GM18907 (cell line): ENCODE data around the gene FAM3A.
"Not testable (repeated sequence)": the region's sequence is repeated elsewhere in the genome, so short reads cannot be mapped to it uniquely, and the experiment has no call there.

Source experiments
- ATAC-seq: cut with Tn5 transposase; IDR thresholded peaks from one replicate; pipeline ENCODE4 v1.9.1; 2021; ENCODE audit warnings: mild to moderate bottlenecking, moderate library complexity; ENCODE audit not compliant: unreplicated experiment

The FAM3A gene

GRCh38 chrX:154505734-154506133, 10.3 kb downstream of the FAM3A start:
- ATAC-seq = no peak

DNA sequence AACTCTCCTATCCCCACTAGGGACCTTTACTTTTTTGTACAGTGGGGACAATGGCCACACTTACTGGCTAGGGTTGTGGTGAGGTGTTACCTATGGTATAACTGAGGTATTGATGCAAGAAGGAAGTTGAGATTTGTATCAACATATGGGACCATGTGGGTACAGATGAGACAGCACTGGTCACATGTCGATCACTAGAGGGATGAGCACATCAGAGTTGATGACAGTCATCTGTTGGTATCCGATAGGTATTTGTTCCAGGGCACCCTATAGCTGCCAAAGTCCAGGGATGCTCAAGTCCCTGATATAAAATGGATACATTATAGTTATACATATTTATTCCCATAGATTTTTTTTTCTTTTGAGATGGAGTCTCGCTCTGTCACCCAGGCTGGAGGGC, 13.0 kb downstream of the FAM3A start:
- ATAC-seq = no peak

- ATAC-seq = no peak
Observed at GRCh38 chrX:154502098-154502497, 13.9 kb downstream of the FAM3A start.

DNA sequence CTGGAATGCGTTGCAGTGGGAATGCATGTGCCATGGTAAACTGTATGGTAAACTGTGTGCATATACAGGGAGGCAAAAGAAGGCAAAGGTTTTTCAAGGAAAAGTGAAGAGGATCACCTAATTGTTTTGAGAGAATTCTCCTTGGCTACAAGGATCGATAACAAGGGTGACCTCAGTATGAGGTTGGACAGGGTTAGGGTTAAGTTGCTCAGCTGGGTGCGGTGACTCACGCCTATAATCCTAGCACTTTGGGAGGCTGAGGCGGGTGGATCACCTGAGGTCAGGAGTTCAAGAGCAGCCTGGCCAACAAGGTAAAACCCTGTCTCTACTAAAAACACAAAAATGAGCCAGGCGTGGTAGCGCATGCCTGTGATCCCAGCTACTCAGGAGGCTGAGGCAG, 14.6 kb downstream of the FAM3A start:
- ATAC-seq = not testable (repeated sequence)

DNA sequence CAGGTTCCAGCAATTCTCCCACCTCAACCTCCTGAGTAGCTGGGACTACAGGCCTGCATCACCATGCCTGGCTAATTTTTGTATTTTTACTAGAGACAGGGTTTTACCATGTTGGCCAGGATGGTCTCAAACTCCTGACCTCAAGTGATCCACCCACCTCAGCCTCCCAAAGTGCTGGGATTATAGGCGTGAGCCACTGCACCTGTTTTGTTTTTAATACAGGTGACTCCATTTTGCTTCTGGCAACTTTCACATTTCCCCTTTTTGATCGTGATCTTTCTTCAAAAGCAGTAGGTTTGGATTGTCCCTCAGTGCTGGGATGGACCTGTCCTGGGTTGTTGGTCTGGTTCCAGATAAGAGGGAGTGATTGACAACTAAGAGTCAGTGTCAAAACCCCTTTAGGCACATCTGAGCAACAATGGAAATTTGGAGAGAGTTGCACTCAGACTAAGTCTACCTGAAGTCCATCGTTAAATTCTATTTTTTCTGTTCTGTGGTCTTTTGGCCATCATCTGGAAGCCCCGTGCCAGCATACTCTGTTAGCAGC, 19.4 kb downstream of the FAM3A start:
- not testable (repeated sequence) for ATAC-seq

- ATAC-seq = no peak
Observed at GRCh38 chrX:154495472-154495922, 20.5 kb downstream of the FAM3A start.

- ATAC-seq = no peak
Observed at GRCh38 chrX:154494715-154495114, 21.3 kb downstream of the FAM3A start.

- ATAC-seq = peak; percentile 76
Observed at GRCh38 chrX:154490414-154491083, 25.5 kb downstream of the FAM3A start, which contains the start of gene SLC10A3. Gene SLC10A3, minus strand, starts transcription at chrX:154490629. Its CDS starts 1,689 bp downstream, at chrX:154488940.

DNA sequence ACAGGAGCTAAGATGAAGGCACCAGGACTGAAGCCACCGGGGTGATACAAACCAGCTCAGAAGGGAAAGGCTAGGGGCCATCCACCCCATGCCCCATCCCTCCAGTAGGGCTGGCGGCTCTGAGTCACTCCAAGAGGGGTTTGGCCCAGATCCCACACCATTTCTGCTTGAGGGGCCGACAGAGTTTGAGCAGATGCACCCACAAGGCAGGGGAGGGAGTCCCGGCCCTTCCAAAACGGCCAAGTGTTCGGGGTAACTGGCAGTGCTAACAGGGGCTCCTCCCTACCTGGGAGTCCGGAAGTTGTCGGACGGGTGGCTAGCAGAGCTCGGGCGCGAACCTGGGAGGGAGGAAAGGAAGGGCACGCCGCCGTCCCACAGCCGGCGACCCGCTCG, 26.0 kb downstream of the FAM3A start:
- ATAC-seq = peak; percentile 20

GRCh38 chrX:154489182-154489581, 26.9 kb downstream of the FAM3A start:
- ATAC-seq = no peak

GRCh38 chrX:154488336-154489075, 27.5 kb downstream of the FAM3A start:
- no peak for ATAC-seq

- ATAC-seq = no peak
Observed at GRCh38 chrX:154487518-154488290, 28.3 kb downstream of the FAM3A start.

GRCh38 chrX:154486396-154487207, 29.4 kb downstream of the FAM3A start, which contains the start of gene UBL4A:
Gene UBL4A, minus strand, starts transcription at chrX:154486615. Its CDS starts 31 bp downstream, at chrX:154486584.
- ATAC-seq = no peak

GRCh38 chrX:154486052-154486395, 30.0 kb downstream of the FAM3A start:
- no peak for ATAC-seq

DNA sequence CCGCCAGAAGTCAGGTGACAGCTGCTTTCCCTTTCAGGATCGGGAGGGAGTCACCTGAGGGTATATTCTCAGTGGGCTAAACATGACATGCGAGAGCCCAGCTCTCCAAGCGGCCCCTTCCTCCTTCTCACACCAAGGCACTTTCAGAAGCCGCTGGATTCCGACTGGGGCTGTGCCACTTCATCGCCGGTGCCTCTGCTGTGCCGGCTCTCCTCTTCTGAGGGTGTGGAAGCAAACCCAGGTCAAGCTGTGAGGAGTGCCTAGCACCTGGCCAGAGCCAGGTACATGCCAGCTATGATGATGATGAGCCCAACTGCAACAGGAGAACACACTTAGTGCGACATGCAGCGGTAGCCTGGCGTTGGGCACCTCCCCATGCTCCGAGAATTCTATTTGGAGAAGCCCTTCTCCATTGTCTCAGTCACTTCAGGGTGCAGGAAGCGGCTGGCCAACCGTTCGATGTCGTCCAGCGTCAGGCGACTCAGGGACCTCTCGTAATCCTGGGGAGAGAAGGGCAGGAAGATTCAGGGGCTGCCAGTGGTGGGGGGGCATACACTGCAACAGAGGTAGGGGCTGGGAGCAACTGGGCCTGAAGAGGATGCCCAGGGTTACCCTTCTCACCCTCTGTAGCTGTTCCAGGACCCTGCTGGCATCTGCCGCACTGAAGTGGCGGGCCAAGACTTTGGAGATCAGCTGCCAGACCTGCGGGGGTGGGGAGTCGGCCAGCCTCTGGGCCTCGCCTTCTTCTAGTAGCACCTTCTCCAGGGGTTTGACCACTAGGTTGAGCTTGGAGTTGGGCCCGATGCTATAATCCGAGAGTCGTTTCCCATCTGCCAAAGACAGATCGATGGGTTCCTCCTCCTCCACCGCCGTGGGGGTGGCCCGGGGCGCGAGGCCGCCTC, 30.6 kb downstream of the FAM3A start:
- ATAC-seq = no peak

DNA sequence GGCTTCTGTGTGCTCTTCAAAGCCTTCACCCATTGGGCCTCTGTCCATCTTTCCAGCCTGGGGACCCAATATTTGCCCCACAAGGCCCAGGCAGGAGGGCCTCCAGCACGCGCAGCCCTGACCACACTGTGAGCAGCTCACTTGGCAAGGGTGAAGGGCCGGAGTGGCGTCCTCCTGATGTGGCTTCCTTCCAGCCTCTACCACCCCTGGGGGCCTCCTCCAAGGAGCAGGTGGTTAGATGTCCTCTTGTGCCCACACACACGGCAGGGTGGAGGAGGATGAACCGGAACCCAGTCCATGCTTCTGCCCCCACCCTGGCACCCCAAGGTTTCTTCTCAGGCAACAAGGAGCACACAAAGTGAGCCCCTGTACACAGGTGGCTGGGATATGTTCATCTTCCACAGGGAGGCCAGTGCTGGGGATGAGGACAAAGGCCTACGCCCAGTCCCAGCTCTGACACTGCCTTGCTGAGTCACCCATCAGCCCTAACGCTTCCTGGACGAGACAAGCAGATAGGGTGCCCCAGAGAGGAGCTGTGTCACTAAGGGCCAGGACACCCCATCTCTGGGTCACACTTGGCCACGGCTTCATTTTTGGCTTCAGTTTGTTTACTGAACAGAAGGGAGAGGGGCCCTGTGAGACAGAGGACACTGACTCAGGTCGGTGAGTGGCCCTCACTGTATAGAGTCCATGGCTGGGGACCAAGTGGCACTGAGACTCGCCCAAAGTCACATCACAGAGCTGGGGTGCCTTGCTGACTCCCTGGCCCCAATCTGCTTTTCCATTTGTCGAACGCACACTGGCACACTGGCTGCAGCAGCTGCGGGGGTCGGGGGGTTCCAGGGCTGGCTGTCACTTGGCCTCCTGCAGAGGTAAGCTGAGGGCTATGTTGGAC, 31.5 kb downstream of the FAM3A start:
- no peak for ATAC-seq

- ATAC-seq = no peak
Observed at GRCh38 chrX:154483325-154483724, 32.7 kb downstream of the FAM3A start.

DNA sequence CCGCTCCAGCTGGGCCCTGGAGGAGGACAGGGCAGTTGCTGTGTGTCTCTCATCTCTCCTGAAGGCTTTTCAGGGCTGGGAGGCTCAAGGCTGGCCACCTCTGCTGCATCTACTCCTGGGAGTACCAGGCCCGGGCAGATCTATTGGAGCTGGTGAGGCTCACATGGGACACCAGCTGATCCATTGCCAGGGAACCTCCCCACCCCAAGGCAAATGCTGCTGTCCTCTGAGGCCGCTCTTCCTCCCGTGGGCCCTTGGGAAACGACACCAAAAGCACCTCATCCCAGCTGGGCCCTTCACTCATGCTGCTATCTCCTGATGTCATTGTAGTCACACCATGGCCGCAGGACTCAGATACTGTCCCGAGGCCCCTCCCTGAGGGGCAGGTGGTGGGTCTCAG, 33.2 kb downstream of the FAM3A start:
- ATAC-seq = no peak
